Muscle layer of colon (tissue), 2 donors: ENCODE results near the gene CCL22.
A peak's percentile ranks its signal among the peaks of the same experiment; 100 is the strongest.
"Not testable (repeated sequence)": the region's sequence is repeated elsewhere in the genome, so short reads cannot be mapped to it uniquely, and the experiment has no call there.

Experiments
- H3K27ac ChIP-seq: one replicate; pipeline ENCODE4 v1.7.0; 2013; ENCODE audit warnings: low read depth, mild to moderate bottlenecking, low read length, moderate library complexity
- H3K27me3 ChIP-seq, 2 donors: one replicate each; pipeline ENCODE4 v1.7.0; 2013; ENCODE audit warnings: low read length in 2 of 2, mild to moderate bottlenecking in 2 of 2; ENCODE audit not compliant: insufficient read depth in 2 of 2, control insufficient read depth in 1 of 2
- H3K36me3 ChIP-seq: one replicate; pipeline ENCODE4 v1.7.0; 2013; ENCODE audit warnings: mild to moderate bottlenecking, low read length; ENCODE audit not compliant: insufficient read depth
- H3K4me1 ChIP-seq: one replicate; pipeline ENCODE4 v1.7.0; 2013; ENCODE audit warnings: mild to moderate bottlenecking, low read length; ENCODE audit not compliant: insufficient read depth
- H3K4me3 ChIP-seq, 2 donors: one replicate each; pipeline ENCODE4 v1.7.0; 2013; ENCODE audit warnings: low read length in 2 of 2, low read depth in 1 of 2, mild to moderate bottlenecking in 1 of 2, moderate library complexity in 1 of 2
- H3K9ac ChIP-seq: one replicate; pipeline ENCODE4 v1.7.0; 2013; ENCODE audit warnings: low read length
- H3K9me3 ChIP-seq: one replicate; pipeline ENCODE4 v1.7.0; 2013; ENCODE audit warnings: mild to moderate bottlenecking, low read length
- donor health status: abdominal sarcoma.
- donor health status: Adenocarcinoma of cecum.

The CCL22 gene

DNA sequence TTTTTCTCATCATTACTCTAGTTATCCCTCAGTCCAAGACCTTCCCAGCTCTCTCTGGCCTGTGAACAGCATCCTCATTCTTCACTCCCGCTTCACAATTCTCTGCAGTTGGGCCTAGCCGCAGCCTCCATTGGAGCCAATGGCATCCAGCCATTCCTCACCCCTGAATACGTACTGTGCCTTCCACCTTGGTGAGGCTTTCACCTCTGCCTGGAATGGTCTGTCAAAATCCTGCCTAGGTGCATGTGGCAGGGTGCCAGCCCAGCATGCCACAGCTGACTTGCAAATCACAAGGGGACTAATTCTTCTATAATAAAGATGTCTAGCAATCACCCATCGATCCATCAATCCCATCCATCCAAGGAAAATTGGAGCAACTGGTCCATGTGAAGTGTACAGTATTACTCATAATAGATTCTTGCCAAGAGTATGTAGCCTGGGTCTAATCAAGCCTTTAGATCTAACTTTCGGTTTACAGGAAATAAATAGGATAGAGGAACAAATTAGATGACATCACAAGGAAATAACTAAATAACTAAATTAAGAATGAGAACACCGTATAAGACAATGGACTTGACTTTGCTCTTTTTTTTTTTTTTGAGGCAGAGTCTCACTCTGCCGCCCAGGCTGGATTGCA, 8.7 kb downstream of the CCL22 start:
- H3K4me1 ChIP-seq, result peaks cover 8% of the 10 kb centered on the region
- no peak overlapping the region for H3K27ac ChIP-seq
- no peaks in the 10 kb centered on the region for H3K27me3 ChIP-seq
- H3K9me3 ChIP-seq, result no peaks in the 10 kb centered on the region
- H3K9ac ChIP-seq, result no peak overlapping the region
- H3K4me3 ChIP-seq, result no peak overlapping the region
- no peaks in the 10 kb centered on the region for H3K36me3 ChIP-seq

DNA sequence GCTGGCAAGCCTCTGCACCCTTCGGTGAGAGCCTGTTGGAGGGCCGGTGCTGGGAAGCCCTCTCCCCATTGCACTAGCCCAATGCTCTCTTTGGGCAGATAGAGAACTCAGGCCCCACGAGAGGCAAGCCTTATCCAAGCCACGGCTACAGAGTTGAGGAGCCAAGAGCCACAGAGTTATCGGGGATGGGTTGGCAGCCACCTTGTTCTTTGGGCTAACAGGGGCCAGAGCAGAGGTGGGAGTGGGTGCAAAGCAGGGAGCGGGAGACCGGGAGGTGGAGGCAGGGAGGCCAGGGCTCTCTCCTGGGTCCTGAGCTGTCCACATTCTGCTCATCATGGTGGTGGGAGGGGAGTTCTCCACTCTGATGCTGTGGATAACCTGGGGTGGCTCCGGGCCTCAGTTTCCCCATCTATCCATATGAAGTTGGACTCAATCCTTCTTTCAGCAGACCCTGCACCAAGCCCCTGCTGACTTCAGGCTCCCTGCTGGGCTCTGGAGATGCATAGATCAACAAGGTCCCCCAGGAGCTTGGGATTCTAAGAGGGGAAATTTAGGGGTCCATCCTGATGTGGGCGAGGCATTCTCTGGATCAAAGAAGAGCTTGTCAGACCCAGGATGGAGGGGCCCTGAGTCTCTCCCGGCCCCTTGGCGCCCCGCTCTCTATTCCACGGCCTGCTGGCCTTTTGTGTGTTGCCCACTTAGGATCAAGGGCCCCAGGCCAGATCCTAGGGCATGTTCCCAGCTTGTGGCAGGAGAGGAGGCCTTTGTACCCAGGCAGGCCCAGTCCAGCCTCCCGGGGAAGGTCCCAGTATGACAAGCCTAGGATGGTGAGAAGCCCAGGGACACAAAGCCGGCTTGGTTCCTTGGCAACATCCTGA, 13.2 kb downstream of the CCL22 start:
- H3K9me3 ChIP-seq, result no peaks in the 10 kb centered on the region
- no peaks in the 10 kb centered on the region for H3K36me3 ChIP-seq
- H3K9ac ChIP-seq, result peak overlapping the region; percentile 60
- no peak overlapping the region for H3K27ac ChIP-seq
- H3K4me3 ChIP-seq, result peak overlapping the region in 1 of 2 donors; percentile 73
- no peaks in the 10 kb centered on the region for H3K27me3 ChIP-seq
- H3K4me1 ChIP-seq, result peaks cover 20% of the 10 kb centered on the region

DNA sequence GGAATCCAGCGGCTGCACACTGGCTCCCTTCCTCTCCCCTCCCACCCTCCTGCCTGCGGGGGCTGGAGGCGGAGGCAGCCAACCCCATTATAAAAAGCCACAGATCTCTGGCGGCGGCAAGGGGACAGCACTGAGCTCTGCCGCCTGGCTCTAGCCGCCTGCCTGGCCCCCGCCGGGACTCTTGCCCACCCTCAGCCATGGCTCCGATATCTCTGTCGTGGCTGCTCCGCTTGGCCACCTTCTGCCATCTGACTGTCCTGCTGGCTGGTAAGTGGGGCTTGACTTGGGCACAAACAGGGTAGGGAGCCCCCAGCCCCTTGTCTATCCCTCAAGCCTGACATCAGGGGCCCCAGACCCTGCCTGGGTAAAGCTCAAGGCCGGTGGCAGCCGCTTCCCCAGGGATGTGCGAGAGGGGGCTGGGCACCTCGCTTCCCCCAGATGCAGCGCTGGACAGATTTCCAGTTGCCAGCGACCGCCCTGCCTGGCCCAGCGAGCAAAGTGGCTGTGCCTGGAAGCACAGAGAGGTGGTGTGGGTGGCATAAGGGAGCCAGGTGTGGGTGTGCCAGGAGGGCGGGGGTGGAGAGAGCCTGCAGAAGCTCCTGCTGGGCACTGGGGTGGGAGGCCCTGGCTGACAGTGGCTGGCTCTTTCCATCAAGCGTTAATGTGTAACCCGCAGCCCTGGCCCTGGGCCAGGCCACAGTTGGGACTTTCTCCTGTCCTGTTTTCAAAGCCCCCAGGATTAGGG, 14.0 kb downstream of the CCL22 start, which contains the start of gene CX3CL1:
Gene CX3CL1 (plus strand): TSS at position 119 of the 745 bp plus-strand sequence. CDS start 79 bp downstream, at position 198.
- H3K4me1 ChIP-seq, result peaks cover 28% of the 10 kb centered on the region
- H3K27me3 ChIP-seq, result no peaks in the 10 kb centered on the region
- H3K36me3 ChIP-seq, result no peaks in the 10 kb centered on the region

DNA sequence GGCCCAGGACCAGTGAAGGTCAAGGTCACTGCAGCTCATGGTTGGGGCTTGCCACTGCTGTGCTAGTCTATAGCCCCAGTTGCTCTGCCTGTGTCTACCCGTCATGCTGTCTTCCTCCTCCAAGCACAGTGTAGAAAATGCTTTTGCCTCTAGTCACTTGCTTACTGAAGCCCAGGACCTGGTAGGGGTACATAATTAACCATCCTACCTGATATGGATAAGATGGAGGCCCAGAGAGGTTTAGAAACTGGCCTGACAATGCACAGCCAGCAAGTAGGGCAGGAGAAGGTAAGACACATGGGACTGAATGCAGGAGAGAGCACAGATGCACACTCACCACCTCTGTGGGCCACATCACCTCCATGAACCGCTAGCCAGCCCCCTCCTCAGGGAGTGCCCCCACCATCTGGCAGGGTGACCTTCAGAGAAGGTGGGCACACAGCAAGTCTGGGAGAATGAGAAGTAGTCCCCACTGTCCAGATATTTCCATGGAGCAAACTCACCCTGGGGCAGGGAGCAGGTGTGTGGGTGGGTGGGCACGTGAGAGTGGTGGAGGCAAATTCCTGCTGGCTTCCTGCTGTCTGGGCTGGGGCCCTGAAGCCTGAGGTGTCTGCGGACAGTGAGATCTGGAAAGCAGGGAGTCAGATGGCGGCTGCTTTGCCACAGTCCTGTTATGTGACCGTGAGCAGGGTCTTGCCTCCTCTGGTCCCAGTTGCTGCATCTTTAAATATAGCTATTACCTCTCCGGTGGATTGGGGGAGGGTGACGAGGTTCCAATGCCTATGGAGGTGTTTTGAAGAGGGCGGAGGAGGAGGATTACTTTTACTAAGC, 14.7 kb downstream of the CCL22 start:
- Histone ChIP-seq H3K27me3 (no peaks in the 10 kb centered on the region), H3K27ac (no peak overlapping the region), H3K9ac (peak overlapping the region; percentile 60), H3K36me3 (no peaks in the 10 kb centered on the region), H3K9me3 (no peaks in the 10 kb centered on the region), H3K4me3 (peak overlapping the region; percentile 50 to 73), H3K4me1 (peaks cover 30% of the 10 kb centered on the region)

More for the DNA sequence above, 14.0 kb downstream of the CCL22 start, which contains the start of gene CX3CL1:
- H3K9ac ChIP-seq, result peak within 1 kb of the TSS; percentile 60
- peak within 1 kb of the TSS; percentile 50 to 73 for H3K4me3 ChIP-seq
- no peak within 1 kb of the TSS for H3K27ac ChIP-seq
- H3K9me3 ChIP-seq, result no peaks in the 10 kb centered on the region

DNA sequence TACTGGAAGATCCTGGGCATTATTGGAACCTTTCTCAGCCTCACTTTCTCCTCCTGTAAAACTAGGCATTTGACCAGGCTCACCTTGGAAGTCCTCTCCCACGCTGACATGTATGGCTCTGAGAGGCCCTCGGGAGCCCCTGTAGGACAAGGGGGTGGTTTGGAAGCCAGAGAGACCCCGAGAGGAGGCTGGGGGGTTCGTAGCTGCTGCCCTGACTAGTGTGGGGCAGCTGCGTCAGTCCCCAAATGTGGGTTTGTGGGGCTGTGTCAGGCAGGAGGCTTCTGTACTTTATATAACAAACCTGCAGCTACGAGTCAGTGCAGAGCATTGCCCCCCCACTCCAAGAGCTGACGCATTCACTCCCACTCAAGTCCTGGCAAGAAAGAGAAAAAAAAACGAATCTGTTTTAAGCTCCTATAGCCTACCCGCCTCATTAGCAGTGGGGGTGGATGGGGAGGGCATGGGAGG, 15.5 kb downstream of the CCL22 start:
- H3K9ac ChIP-seq, result peak overlapping the region; percentile 60
- peak overlapping the region in 1 of 2 donors; percentile 73 for H3K4me3 ChIP-seq
- H3K27ac ChIP-seq, result no peak overlapping the region

DNA sequence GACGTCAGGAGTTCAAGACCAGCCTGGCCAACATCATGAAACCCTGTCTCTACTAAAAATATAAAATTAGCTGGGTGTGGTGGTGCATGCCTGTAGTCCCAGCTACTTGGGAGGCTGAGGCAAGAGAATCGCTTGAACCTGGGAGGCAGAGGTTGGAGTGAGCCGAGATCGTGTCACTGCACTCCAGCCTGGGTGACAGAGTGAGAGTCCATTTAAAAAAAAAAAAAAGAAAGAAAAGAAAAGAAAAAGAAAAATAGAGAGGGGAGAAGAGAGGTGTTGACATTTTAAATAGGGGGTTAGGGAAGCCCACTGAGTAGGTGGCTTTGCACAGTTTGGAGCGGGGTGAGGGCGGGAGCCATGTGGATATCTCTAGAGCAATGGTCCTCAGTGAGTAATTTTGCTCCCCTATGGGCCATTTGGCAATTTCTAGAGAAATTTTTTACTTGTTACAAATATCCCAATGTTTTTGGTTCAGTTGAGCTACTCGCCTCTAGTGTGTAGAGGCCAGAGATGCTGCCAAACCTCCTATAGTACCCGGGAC, 16.4 kb downstream of the CCL22 start:
- not testable (repeated sequence) for H3K9ac ChIP-seq, H3K36me3 ChIP-seq, H3K4me3 ChIP-seq, H3K9me3 ChIP-seq, H3K27me3 ChIP-seq, H3K27ac ChIP-seq
- peaks cover 30% of the 10 kb centered on the region for H3K4me1 ChIP-seq

More for the DNA sequence above, 15.5 kb downstream of the CCL22 start:
- Histone ChIP-seq H3K4me1 (peaks cover 30% of the 10 kb centered on the region), H3K27me3 (no peaks in the 10 kb centered on the region), H3K36me3 (no peaks in the 10 kb centered on the region), H3K9me3 (no peaks in the 10 kb centered on the region)

DNA sequence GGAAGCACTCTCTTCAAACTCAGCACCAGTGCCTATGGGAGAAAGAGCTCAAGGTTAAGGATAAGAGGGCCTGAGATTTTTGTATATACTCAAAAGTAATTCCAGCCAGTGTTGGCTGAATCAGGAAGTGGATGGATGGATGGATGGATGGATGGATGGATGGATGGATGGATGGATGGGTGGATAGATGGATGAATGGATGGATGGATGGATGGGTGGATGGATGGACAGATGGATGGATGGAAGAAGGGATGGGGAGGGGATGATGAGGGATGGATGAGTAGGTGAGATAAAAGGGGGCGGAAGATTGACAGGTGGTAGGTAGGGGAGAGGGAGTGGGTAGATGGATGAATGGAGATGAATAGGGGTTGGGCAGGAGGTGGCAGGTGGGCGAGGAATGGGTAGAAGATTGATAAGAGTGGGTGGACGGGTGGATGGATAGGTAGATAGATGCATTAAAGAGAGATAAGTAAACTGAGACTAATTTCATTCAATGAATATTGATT, 17.8 kb downstream of the CCL22 start:
- H3K36me3 ChIP-seq, result no peaks in the 10 kb centered on the region
- H3K4me3 ChIP-seq, result no peak overlapping the region
- H3K9me3 ChIP-seq, result no peaks in the 10 kb centered on the region
- H3K27ac ChIP-seq, result no peak overlapping the region
- H3K4me1 ChIP-seq, result peaks cover 30% of the 10 kb centered on the region
- H3K27me3 ChIP-seq, result no peaks in the 10 kb centered on the region
- no peak overlapping the region for H3K9ac ChIP-seq

DNA sequence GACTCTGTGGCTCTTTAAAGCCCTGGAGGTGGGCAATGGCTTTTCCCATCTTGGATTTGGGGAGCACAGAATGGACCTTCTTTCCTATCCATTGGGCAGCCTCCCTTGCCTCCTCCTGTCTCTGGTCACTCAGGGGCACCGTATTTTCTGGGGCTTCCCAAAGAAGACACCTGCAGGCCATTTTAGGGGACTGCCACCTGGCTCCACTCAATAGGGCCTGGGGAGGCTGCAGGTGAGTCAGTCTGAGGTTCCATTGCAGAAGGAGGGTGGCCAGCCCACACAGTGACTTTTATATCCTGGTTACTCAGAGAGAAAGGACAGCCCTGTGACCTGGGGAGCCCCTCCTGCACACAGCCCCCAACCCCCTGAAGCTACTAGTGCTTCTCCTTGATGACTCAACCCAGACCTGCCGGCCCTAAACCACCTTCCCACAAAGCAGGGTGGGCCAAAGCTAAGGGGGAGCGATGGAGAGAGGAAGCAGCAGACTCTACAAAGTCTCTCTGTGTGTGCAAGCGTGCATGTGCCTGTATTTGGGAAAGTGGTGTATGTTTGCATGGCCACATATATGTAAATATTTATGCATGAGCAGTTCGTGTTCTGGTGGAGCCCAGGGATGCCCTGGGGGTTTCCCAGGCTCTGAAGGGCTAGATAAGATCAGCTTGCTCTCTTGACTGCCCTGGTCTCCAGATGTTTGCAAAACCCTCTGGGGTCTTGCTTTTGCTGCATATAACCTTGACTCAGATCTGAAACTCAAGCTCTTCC, 18.7 kb downstream of the CCL22 start:
- H3K4me1 ChIP-seq, result peaks cover 22% of the 10 kb centered on the region
- no peak overlapping the region for H3K27ac ChIP-seq
- H3K27me3 ChIP-seq, result no peaks in the 10 kb centered on the region
- peaks cover 6% of the 10 kb centered on the region for H3K36me3 ChIP-seq
- no peak overlapping the region for H3K4me3 ChIP-seq
- H3K9me3 ChIP-seq, result no peaks in the 10 kb centered on the region
- no peak overlapping the region for H3K9ac ChIP-seq

DNA sequence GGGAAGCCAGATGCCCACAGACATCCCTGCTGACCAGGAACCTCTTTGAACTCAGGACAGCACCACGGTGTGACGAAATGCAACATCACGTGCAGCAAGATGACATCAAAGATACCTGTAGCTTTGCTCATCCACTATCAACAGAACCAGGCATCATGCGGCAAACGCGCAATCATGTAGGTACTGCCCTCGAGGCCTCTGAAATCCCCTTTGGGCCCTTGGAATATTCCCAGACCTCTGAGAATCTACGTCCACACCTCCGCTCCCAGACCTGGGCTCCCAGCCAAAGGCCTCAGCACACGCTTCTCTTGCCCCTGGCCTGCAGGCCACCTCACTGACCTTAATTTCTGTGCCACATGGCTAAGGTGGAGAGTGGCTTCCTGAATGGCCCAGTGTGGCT, 21.0 kb downstream of the CCL22 start:
- Histone ChIP-seq H3K9ac (no peak overlapping the region), H3K27me3 (no peaks in the 10 kb centered on the region), H3K4me1 (peaks cover 33% of the 10 kb centered on the region), H3K27ac (no peak overlapping the region), H3K9me3 (no peaks in the 10 kb centered on the region), H3K4me3 (no peak overlapping the region), H3K36me3 (peaks cover 6% of the 10 kb centered on the region)
